Stimulated activated CD8-positive, alpha-beta memory T cell treated with anti-CD3 and anti-CD28 coated beads, Interleukin-12 subunit alpha, Interleukin-12 subunit beta, amount 100 ng/mL, for 4 hours (primary cell): Measurements from ENCODE around the gene EIF4G3.
"Not testable (repeated sequence)": the region's sequence is repeated elsewhere in the genome, so short reads cannot be mapped to it uniquely, and the experiment has no call there.

Experiments used
- DNase-seq: peaks from one replicate; pipeline ENCODE4 v3.0.0-alpha.2; 2020; ENCODE audit warnings: low read depth

EIF4G3 gene

DNA sequence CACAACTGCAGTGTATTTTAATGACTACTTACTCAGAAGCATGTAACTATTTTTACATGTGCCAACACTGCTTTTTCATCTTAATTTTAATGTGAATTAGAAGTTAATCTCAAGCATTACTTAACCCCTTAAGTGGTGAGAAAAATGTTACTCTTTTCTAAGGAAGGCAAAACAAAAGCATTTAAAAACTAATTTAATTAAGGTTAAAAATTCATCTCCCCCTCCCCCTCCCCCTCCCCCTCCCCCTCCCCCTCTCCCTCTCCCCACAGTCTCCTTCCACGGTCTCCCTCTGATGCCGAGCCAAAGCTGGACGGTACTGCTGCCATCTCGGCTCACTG lies 362.2 kb downstream of the EIF4G3 start:
- DNase-seq: no peak

DNA sequence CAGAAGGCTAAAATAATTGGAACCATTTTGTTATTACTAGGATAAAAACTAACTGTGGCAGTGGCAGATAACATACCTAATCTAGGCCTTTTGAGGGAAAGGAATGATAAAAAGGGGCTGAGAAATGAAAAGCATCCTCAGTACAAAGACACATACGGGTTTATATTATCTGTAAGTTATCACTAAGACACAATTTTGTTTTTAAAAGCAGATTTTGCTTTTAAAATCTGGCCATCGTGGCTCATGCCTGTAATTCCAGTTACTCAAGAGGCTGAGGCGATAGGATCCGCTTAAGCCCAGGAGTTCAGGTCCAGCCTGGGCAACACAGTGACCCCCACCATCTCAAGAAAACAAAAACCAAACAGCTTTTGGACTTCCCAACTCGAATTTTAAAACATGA lies 364.8 kb downstream of the EIF4G3 start:
- DNase-seq: no peak

DNA sequence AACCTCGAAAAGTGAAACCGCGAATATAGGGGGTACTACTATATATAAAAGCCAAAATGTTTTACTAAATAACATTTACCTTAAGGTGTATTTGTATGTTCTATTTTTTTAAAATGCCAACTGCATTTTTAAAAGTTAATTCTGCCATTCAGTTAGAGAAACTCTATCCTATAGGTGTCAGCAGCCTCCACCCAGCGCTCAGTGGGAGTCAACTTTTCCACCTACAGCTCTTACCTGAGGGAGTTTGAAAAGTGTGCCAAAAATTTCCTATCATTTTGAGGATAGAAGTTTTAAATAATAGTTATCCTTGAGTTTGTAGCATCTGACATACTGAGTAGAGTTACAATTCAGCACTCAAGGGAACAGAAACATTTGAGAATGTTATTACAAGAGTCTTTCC lies 383.5 kb downstream of the EIF4G3 start:
- no peak for DNase-seq

DNA sequence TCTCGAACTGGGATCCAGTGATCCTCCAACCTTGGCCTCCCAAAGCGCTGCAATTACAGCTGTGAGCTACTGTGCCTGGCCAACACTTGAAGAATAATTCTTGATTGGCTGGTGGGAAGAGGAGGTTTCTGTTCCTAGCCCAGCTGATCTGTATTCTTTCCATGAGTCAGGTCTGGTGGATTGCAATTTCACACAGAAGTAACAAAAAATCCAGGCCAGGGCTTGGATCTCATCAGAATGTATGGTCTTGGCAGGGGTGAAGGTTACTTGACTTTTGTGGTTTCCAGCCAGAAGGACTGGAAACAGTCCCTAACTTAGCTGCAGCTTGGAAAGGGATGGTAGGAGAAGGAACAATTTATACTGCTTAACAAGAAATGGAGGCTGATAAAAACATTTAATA lies 384.5 kb downstream of the EIF4G3 start:
- no peak for DNase-seq

DNA sequence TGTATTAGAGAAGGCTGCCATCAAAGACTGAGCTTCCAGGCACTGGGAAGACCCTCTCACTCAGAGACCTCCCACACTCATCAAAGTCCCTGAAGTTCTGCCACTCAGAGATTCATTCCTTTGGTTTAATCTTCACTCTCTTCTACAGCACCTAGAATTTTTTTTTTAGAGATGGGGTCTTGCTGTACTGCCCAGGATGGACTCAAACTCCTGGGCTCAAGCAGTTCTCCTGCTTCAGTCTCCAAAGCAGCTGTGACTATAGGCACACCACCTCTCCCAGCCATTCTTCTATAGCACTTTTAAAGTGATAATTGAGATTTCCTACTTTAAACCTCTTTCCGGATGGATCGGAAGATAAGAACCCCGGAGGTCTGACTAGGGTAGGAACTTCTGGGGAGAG lies 385.9 kb downstream of the EIF4G3 start:
- no peak for DNase-seq

DNA sequence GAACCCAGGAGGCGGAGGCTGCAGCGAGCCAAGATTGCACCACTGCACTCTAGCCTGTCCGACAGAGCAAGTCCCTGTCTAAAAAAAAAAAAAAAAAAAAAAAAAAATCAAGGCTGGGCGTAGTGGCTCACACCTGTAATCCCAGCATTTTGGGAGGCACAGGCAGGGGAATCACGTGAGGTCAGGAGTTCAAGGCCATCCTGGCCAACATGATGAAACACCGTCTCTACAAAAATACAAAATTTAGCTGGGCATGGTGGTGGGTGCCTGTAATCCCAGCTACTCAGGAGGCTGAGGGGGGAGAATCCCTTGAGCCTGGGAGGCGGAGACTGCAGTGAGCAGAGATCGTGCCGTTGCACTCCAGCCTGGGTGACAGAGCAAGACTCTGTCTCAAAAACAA lies 387.1 kb downstream of the EIF4G3 start:
- not testable (repeated sequence) for DNase-seq

DNA sequence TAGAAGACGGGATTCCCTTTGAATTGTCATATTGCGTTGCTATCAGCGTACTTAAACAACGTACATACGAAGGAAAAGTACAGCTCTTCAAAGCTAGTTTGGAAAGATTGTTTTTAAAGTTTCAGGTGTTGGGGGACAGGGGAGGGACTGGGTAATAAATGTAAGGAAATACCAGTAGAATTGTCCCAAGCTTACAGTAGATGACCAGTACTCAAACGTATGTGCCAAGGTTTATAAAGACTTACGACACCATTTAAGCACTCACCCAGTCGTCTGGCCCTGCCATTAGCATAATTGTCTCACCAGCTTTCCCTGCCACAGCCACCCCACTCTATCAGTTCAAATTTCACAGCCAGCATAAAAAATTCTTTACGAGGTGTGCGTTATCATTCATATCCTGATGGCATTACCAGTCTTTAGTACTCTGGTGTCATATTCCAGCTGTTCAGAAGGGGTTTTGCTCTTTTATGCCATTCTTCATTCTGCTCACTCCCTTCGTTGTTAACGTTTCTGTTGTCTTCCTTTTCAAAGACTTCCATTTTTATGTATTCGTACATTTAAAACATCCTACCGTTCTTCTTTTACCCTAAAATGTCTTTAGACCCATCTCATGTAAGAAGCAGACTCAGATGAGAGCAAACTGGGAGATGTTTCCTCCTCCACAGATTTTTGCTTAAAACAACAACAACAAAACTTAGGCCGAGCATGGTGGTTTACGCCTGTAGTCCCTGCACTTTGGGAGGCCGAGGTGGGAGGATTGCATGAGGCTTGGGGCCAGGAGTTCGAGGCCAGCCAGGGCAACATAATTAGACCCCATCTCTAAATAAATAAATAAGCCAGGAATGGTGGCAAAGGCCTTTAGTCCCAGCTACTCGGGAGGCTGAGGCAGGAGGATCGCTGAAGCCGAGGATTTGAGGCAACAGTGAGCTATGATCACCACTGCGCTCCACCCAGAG lies 388.6 kb downstream of the EIF4G3 start:
- no peak for DNase-seq

DNA sequence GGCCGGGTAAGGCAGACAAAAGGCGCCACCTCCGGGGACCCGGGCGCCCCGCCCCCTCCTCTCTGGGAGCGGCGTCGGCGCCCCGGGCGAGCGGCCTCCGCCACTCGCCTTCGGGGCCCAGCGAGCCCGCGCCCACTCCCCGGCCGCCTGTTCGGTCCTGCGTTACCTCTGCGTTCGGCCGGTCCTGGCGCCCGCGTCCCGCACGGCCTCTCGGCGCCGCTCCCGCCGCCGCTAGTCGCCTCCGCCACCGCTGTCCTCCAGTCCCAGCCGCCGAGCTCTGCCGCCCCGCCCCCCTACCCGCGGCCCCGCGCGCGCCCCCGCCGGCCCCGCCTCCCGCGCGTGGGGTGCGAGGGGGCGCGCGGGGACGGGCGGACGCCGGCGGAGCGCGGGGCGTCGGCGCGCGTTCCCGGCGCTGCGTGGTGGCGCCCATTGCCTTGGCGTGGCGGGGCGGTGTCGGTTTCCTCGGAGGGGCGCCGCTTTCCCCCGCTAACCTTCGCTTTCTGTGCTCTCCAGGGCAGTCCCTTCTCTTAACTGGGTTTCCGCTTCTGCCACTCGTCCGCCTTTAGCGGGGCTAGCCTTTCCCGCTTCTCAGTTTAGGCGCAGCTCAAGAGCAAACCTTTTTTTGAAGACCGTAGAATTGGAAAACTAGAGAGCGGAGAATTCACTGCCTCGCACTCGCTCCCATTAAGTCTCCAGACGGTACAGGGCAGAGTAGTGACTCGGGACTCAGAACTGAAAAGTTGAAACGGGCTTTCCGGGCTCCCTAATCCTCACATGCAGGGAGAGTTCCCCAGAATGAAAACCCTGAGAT lies 389.5 kb downstream of the EIF4G3 start, which contains the start of gene HP1BP3:
Gene HP1BP3 (minus strand): TSS at position 279 of the 811 bp plus-strand sequence. CDS start 6,867 bp downstream, outside the sequence.
- peak; percentile 85 for DNase-seq

DNA sequence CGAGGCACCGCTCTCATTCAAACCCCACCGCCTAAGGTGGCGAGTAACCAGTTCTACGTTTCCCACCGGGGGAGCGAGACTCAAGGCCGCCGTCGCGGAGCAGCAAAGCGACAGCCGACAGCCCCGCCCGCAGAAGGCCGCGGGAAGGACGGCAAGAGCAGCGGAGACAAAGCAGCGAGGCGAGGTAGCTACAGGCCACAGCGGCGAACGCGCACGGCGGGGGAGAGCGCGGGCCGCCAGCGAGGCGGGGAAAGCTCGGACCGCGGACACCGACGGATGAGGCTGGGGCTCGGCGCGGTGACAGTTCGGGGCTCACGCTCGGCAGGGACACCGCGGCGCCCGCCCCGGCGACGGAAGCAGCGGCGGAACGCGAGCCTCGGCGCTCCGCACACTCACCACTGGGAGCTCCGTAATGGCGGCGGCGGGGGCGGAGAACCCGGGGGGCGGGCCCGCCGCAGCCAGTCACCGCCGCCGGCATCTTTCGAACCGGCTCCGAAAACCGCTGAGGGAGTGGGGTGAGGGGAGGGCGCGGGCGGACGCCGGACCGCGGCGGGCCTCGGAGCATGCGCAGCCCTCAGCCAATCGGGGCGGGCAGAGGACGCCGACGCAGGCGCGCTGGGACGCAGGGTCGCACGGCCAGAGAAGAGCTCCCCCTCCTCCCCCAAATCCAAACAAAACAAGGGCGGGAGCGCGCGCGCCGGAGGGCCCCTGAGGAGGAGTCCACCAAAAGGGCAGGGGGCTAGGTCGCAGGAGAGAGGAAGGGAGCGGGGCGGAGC lies 390.3 kb downstream of the EIF4G3 start:
- DNase-seq: peak; percentile 97

DNA sequence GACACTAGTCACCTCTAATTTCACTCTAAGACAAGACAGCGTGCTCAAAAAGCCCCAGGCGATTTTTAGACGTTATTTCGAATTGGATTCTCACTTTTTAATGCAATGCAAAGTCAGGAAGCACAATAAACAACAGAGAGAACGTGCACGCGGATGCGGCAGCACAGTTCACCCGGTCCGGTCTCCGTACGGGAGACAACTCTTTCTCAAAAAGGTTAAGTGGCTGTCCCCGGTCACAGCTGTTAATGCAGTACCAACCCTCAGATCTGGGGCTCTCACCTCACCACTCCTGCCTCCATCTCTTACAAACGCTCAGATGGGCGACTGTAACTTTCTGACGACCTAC lies 390.8 kb downstream of the EIF4G3 start:
- no peak for DNase-seq

DNA sequence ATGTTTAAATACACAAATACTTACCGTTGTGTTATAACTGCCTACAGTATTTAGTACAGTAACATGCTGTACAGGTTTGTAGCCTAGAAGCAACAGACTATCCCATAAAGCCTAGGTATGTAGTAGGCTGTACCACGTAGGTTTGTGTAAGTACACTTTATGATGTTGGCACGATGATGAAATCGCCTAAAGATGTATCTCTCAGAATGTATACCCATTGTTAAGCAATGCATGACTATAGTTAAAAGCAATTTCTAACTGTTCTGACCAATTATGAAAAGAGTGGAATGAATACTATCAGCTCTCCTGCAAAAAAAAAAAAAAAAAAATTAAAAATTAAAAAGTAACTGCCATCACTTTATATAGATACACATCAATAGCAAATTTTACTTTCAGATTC lies 401.0 kb downstream of the EIF4G3 start:
- DNase-seq: no peak

DNA sequence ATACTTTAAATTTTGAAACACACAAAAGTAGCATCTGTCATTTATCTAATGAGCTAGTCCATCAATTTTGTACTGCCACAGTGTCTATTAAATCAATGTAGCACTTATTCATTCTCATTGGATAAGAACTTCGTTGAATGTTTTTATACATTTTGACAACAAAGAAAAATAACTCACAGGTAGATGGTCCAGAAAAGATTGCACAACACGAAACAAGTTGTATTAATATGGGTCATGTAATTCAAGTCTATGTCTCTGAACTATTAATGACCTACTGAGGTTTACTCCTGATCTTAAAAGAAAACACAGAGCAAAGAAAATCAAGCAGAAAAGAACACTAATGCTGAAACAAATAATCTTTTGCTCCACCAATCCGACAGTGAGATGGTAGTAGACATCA lies 404.9 kb downstream of the EIF4G3 start:
- no peak for DNase-seq

DNA sequence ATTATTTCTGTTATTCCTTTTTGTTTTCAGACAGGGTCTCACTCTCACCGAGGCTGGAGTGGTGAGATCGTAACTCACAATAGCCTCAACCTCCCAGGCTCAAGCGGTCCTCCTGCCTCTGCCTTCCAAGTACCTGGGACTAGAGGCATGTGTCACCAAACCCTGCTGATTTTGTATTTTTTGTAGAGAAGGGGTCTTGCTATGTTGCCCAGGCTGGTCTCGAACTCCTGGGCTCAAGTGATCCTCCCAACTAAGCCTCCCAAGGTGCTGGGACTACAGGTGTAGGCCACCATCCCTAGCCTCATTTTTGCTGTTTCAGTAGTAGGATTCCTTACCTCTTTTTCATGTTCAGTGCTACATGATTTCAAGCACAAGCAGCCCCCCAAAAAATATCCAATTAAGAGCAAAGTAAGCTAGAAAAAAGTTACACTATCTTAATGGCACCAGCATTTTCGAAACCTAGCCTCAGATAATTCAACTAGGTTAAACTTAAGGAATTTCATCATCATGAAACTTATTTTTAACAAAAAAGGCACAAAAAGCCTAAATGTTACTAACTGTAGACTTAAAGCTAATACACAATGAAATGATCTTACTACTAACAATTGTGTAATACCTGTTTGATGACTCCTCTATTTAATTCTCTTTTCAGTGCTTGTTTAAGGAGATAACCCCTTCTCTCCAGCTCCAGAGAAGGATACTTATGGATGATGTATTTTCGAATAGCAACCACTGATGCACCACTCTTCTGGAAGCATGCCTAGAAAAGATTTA lies 406.2 kb downstream of the EIF4G3 start:
- no peak for DNase-seq

DNA sequence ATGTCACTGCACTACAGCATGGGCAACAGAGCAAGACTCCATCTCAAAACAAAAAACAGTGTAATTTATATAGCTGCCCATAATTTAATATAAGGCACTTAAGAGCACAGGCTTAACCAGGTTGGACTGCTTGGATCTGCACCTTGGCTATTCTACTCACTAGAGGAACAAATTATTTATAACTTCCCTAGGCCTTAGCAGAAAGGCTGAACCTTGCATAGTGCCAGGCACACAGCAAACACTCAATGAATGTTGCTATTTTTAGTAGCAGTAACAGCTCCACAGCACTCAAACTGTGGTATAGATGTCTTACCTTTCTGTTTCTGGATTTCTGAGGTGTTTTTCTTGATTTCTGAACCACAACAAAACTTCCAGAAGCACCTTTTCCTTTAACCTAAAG lies 409.4 kb downstream of the EIF4G3 start:
- no peak for DNase-seq

DNA sequence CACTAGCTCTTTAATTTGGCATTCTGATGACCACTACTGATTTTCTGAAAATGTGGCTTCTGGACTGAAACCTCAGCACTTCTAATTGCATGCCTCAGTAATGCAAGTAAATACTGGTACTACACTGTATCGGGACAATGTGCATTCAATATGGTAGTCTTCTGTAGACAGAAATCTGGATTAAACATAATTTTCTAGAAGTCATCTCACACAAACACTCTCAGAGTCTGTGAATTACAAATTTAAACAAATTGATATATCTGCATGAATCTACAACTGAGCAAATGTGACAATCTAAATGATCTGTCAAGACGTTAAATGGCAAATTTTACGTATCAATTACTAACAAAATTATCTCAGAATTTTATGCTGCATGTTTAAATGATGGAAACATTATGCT lies 413.3 kb downstream of the EIF4G3 start:
- no peak for DNase-seq

DNA sequence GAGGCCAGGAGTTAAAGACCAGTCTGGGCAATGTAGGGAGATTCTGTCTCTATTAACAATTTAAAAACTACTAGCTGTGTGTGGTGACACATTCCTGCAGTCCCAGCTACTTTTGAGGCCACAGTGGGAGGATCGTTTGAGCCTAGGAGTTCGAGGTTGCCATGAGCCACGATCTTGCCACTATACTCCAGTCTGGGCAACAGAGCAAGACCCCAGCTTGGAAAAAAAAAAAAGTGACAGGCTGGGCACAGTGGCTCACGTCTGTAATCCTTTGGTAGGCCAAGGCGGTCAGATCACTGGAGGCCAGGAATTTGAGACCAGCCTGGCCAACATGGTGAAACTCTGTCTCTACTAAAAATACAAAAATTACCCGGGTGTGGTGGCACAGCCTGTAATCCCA lies 416.4 kb downstream of the EIF4G3 start:
- DNase-seq: no peak
